ENCODE results near the gene BCKDK. TPM values are rescaled to one million over a fixed set of nuclear protein-coding genes. Genes with fewer than 3 reads are reported as not detected.

BCKDK gene
- total RNA-seq, 1 experiment from 2014 or later, result 60.4 TPM

GRCh38 chr16:31085411-31085810 lies 22.8 kb upstream of the BCKDK start:
- intact Hi-C loops (cut with micrococcal nuclease; ENCODE audit: unreplicated experiment), result no loop called here
- Histone ChIP-seq H3K4me3 (ENCODE audit: low read depth in 2 of 2, low read length in 2 of 2) (no peak overlapping the region), H3K4me1 (ENCODE audit: control insufficient read depth, insufficient read depth, low read length) (no peaks in the 10 kb centered on the region; the same call in 1 of the 2 replicates), H3K27ac (ENCODE audit: low read length) (no peak overlapping the region), H3K36me3 (ENCODE audit: control insufficient read depth, insufficient read depth, low read length) (no peaks in the 10 kb centered on the region), H3K27me3 (ENCODE audit: control insufficient read depth, insufficient read depth, low read length) (no peaks in the 10 kb centered on the region), H3K9me3 (ENCODE audit: control insufficient read depth, insufficient read depth, low read depth, low read length) (no peaks in the 10 kb centered on the region)
- DNase-seq (ENCODE audit: low read depth, low spot score), result no peak
- ChIA-PET CTCF (interaction anchor here (0.5 to 0.9 kb wide), 2 partner anchors 31 to 100 kb away, joined by 3 to 4 read pairs; partner anchors contain the start of gene HSD3B7), POLR2A (no interaction called here)
- BruUV-seq (replicated peaks), result no TSS peak
- no peak for TF ChIP-seq SIN3A (IDR thresholded peaks at IDR 0.05; ENCODE audit: borderline replicate concordance, insufficient read depth, low read depth, low read length)
- no peak for TF ChIP-seq POLR2AphosphoS5 (IDR thresholded peaks at IDR 0.05; ENCODE audit: low read depth, low read length)
- no peak for TF ChIP-seq CTCF (IDR thresholded peaks at IDR 0.05)
- no peak for TF ChIP-seq REST (IDR thresholded peaks at IDR 0.05; ENCODE audit: insufficient read depth in 1 of 2, low read depth in 2 of 2, low read length in 1 of 2)
- no peak for TF ChIP-seq TCF7L2 (IDR thresholded peaks at IDR 0.05; ENCODE audit: low read depth, low read length)
- ATAC-seq, result no peak
- in situ Hi-C loops (cut with HindIII; ENCODE audit: low pct_unique_long_range_greater_than_20kb, low sequenced_read_pairs), result no loop called here

- TF ChIP-seq CTCF (IDR thresholded peaks at IDR 0.05), result no peak
- no peak for TF ChIP-seq TCF7L2 (IDR thresholded peaks at IDR 0.05; ENCODE audit: low read depth, low read length)
- no peak for TF ChIP-seq SIN3A (IDR thresholded peaks at IDR 0.05; ENCODE audit: borderline replicate concordance, insufficient read depth, low read depth, low read length)
- TF ChIP-seq REST (IDR thresholded peaks at IDR 0.05; ENCODE audit: insufficient read depth in 1 of 2, low read depth in 2 of 2, low read length in 1 of 2), result no peak
- TF ChIP-seq POLR2AphosphoS5 (IDR thresholded peaks at IDR 0.05; ENCODE audit: low read depth, low read length), result no peak
- no peaks in the 10 kb centered on the region for H3K9me3 ChIP-seq (ENCODE audit: control insufficient read depth, insufficient read depth, low read depth, low read length)
- DNase-seq (ENCODE audit: low read depth, low spot score), result no peak
- no peak for ATAC-seq
- no peak overlapping the region for H3K27ac ChIP-seq (ENCODE audit: low read length)
- POLR2A ChIA-PET, result interaction anchor here (0.6 kb wide), 1 partner anchor 68 kb away, joined by 9 read pairs; no protein-coding TSS in a partner anchor
- BruUV-seq (replicated peaks), result no TSS peak
- H3K4me1 ChIP-seq (ENCODE audit: control insufficient read depth, insufficient read depth, low read length), result no peaks in the 10 kb centered on the region; the same call in 1 of the 2 replicates
- H3K36me3 ChIP-seq (ENCODE audit: control insufficient read depth, insufficient read depth, low read length), result no peaks in the 10 kb centered on the region
- in situ Hi-C loops (cut with HindIII; ENCODE audit: low pct_unique_long_range_greater_than_20kb, low sequenced_read_pairs), result no loop called here
- H3K4me3 ChIP-seq (ENCODE audit: low read depth in 2 of 2, low read length in 2 of 2), result no peak overlapping the region
- CTCF ChIA-PET, result interaction anchor here (0.5 to 0.9 kb wide), 2 partner anchors 32 to 101 kb away, joined by 3 to 4 read pairs; partner anchors contain the start of gene HSD3B7
- no peaks in the 10 kb centered on the region for H3K27me3 ChIP-seq (ENCODE audit: control insufficient read depth, insufficient read depth, low read length)
- intact Hi-C loops (cut with micrococcal nuclease; ENCODE audit: unreplicated experiment), result no loop called here
These were observed 22.1 kb upstream of the BCKDK start for GRCh38 chr16:31085873-31086628.
